ENCODE measurements around the gene TNFAIP3.

- TF ChIP-seq CTCF (IDR thresholded peaks at IDR 0.05) (no peak), EZH2 (IDR thresholded peaks at IDR 0.05) (no peak)
These were observed 4.2 kb downstream of the TNFAIP3 start for GRCh38 chr6:137871291-137871690.
